ENCODE results near the gene RRBP1.
"Not testable (repeated sequence)": the region's sequence is repeated elsewhere in the genome, so short reads cannot be mapped to it uniquely, and the experiment has no call there.

RRBP1 gene

DNA sequence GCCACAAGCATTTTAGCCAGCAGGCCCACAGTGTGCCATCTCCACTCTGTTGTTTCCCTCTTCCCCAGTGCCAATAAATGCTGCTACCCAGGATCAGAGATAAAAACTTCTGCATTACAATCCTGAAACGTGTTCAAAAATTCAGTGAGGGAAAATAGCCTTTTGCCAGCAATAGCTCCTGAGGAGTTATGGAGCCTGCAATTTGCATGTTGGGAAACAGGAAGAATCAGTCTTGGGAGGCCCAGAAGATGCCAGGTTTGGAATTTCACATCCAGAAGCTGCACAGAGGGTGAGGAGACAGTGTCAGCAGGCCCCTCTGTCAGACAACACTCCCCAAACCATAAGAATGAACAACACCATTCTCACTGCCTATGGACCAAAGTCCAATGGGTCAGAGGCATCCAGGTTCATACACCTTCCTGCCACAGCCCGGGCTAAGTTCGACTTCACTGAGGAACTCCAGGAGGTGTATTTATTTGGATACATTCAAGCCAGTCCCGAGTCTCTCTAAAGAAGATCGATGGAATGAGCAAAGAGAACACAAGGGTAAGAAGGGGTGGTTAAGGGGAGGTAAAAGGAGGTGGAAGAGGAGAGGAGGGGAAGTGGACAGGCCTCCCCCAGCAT is 20.8 kb downstream of the RRBP1 start:
- DNase-seq (ENCODE audit: low read depth), result no peak

DNA sequence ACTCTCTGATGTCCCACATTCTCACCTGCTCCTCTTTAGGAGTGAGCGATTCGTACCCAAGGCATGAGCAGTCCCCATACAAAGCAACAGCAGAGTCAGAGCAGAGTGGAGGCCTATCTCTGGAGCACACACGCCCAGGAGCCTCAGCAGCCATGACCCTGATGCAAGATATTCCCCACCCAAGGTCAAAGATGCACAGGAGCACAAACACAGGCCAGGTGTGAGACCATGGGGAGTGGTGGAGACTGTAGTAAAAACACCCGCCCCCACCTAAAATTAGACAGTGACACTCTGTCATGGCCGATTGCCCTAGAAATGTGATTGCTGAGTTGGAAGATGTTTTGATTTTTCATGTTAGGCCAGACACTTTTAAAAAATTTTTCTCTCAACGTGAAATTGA is 21.4 kb downstream of the RRBP1 start:
- no peak for DNase-seq (ENCODE audit: low read depth)

DNA sequence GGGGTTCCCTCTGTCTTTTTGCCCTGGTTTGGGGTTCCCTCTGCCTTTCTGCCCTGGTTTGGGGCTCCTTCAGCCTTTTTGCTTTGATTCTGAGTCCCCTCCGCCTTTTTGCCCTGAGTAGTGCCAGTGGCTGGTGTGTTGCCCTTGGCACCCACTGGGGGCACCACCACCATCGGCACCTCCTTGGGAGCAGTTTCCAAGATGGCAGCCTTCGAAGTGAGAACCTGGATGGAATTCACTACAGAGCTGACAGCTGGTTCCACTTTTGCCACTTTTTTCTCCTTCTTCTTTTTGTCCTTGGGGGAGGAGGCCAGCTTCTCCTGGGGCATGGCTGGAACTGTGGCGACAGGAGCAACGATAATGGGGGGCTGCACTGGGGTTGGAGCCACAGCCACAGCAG is 22.2 kb downstream of the RRBP1 start:
- no peak for DNase-seq (ENCODE audit: low read depth)

DNA sequence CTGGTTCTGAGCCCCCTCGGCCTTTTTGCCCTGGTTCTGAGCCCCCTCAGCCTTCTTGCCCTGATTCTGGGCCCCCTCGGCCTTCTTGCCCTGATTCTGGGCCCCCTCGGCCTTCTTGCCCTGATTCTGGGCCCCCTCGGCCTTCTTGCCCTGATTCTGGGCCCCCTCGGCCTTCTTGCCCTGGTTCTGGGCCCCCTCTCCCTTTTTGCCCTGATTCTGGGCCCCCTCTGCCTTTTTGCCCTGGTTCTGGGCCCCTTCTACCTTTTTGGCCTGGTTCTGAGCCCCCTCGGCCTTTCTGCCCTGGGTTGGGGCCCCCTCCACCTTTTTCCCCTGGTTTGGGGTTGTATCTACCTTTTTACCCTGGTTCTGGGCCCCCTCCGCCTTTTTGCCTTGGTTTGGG is 22.7 kb downstream of the RRBP1 start:
- DNase-seq (ENCODE audit: low read depth), result not testable (repeated sequence)

DNA sequence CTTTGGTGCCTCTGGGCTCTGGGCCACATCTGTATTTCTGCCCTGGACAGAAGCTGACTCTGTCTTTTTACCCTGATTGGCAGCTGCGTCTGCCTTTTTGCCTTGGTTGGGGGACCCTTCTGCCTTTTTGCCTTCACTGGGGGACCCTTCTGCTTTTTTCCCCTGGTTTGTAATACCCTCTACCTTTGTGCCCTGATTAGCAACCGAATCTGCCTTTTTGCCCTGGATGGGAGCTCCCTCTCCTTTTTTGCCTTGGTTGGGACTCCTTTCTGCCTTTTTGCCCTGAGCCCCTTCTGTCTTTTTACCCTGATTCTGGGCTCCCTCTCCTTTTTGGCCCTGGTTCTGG is 23.4 kb downstream of the RRBP1 start:
- DNase-seq (ENCODE audit: low read depth), result no peak

DNA sequence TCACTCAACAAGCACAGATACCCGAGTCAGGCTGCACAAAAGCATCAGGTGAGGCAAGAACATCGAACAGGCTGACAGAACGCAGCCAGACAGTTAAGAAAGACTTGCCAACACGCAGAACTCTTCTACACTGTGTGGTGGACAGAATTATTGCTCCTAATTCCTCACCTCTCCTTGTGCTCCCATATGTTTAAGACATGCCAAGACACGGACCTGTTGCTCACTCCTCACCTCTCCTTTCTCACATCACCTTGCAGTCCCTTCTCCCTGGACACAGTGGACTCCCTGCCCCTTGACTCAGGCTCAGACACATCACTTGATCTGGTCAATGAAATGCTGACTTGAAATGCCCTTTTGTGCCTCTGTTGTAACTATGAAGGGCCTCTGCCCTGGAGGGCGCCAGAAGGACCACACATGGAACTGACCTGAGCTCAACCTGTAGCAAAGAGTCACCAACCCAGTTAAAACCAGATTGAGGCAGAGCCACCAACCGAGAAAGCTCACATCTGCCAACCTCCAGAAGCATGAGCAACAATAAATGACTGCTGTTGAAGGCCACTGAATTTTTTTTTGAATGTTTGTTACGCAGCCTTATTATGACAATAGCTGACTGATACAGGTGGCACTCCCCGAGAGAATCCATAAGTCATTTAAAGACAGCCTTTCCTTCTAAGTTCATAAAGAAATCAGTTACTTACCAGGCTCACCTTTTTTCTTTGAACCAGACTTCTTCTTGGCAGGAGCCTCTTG is 24.0 kb downstream of the RRBP1 start:
- DNase-seq (ENCODE audit: low read depth), result no peak

DNA sequence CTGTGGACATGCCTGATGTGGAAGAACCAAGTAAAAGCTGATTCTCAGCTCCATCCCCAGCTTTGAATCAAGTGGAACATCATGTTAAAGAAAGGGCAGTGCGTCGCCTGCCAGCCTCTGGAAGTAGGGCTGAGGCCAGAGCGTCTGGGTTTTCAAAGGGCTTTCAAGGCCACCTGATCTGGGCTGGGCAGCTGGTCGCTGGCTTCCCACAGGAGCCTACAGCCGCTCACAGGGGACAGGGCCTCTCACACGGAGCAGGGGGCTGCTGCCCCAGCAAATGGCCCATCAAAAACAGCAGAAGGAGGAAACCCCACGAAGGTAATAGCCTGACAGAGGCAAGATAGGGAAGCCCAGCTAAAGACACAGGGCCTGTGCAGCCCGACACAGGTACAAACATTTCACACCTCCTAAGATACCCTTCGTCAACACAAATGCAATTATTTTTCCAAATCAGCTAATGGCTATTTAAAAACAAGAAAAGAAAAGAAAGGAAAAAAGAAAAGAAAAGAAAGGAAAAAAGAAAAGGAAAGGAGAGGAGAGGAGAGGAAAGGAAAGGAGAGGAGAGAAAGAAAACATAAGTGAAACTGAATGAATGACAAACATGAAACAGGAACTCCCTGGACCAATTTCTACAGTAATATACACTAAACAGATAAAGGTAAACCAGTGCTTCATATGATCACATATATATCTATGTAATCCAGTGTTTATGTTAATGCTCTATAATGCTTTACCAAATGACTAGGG is 24.8 kb downstream of the RRBP1 start:
- no peak for DNase-seq (ENCODE audit: low read depth)

DNA sequence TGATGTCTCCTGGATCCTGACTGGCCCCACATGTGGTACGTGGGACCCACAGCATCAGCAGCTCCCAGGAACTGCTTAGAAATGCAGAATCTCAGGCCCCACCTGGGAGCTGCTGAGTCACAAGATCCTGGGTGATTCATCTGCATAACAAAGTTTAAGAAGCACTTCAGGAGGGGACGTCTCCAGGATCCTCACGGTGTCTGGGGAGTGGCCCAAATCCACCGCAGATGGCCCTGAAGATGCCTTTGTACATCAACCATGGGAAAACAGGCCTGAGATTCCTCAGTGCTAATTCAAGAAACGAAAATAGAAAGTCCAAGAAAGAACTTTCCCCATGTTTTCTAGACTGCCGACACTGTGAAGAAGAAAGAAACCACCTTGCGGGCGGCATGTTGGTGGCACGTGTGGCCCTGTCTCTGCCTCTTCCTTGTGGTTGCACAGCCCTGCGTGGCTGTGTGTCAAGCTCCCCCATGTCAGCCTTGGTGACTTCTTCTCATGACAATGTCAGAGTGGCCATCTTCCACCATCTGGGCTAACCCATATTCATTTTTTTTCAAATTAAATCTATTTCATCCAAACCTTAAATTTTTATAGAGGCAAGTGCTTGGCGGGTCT is 26.1 kb downstream of the RRBP1 start:
- no peak for DNase-seq (ENCODE audit: low read depth)

DNA sequence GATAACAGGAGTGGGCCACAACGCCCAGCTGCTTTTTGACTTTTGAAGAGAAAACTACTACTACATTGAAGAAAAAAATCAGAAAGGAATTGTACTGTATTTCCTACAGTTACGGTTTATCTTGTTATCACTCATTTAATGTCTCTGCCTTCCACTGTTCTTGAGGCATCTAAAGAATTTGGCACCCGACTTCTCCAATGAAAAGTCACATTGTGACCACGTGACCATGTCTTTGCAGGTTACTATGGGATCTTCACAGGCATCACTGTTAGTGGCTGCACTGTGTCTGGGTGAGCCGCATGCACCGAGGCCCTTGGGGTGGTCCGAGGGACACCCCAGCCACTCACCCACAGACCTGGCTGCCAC is 26.8 kb downstream of the RRBP1 start:
- DNase-seq (ENCODE audit: low read depth), result no peak

DNA sequence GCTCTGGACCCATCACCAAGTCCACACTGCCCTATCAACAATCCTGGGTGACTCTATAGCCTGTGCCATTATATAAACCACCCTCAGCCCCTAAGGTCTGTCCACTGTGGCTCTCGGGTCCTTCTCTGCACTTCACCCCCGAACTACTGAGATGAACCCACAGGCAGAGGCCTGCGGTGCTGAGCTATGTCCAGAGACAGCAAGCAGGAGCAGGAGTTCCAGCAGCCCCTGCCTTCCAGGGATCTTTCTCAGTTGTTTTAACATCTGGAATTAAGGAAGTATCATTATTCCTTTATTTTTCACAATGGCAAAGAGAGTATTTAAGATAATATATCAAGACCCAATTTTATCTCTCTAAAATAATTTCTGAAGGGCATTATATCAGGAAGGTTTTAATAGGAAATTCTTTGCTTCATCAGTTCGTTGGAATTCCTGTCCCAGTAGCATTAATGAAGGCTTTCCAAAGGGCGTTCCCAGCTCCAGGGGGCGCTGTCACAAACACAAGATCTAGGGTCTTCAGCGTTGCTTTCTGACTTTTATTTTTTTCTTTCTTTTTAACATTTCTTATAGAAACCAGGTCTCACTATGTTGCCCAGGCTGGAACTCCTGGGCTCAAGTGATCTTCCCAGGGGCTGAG is 27.3 kb downstream of the RRBP1 start:
- DNase-seq (ENCODE audit: low read depth), result no peak

DNA sequence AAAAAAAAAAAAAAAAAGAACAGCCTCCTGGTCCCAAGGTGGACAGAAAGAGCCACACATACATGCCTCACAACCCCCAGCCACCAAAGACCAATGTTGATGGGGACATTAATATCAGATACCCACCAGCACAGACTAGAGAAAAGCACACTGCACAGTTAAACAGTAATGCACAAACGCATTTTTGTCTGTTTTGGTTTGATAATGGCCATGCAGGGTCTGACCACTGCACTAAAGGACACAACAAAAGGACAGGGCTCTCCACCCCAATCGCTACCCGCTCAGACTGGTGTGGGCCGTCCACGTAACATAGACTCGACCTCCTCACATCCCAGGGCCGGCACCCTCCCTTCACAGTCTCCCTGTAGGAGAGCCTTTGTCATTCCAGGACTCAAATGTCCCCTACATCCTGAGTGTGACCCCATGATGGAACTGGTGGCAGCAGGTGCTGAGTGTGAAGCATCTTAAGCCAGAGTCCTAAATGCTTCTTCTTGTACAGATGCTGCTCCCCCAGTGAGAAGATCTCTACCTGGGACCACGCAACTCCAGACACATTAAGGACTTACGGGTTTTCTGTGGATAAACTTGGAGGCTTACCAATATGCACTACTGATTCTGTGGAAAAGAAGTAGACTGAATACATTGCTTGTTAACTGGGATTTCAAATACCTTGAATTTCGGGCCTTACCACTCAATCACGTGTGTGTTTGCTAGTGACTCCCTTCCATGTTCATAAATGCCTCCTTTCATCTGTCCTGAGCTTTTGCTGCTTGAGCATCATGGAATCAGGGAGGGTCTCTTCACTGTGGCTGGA is 28.0 kb downstream of the RRBP1 start:
- DNase-seq (ENCODE audit: low read depth), result no peak

DNA sequence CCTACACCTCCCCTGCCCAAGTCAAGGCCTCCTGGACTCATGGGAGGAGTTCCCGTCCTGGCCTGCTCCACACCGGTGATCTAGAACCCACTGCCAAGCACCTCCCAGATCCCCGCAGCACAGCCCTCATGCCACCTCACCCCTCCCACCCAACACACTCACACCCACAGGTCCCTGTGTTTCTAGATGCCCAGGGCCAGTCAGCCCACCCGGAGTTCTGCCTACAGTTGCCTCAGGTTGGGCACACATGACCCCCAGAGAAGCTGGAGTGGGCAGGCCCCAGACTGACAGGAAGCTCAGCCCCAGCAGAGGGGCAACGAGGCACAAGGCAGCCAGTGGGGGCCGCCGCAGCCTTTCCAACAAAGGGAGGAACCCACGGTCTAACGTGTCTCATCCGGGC is 29.6 kb downstream of the RRBP1 start:
- DNase-seq (ENCODE audit: low read depth), result no peak

DNA sequence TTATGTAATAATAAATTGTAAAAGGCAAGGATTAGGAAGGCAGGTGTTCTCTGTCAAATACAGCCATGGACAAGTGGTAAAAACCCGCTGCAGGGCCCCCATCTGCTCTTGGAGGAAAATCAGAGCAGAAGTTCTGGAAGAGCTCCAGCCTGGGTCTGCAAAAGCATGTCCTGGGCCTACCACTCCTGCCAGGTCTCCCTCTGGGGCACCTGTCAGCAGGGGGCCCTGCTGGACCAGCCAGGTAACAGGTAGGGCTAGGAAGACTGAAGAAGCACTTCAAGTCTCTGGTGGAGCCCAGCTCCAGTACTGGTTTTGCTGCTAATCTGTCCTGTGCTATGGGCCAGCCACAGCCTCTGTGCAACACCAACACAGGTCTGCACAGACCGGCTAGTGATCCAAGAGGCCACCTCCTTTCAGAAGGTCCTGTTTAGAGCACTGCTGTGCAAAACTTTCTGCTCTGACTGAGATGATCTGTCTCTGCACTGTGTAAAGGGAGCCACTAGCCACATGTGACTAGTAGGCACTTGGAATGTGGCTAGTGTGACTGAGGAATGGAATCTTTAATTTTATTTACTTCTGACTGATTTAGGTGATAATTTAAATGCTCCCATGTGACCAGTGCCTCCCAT is 30.2 kb downstream of the RRBP1 start:
- DNase-seq (ENCODE audit: low read depth), result no peak

DNA sequence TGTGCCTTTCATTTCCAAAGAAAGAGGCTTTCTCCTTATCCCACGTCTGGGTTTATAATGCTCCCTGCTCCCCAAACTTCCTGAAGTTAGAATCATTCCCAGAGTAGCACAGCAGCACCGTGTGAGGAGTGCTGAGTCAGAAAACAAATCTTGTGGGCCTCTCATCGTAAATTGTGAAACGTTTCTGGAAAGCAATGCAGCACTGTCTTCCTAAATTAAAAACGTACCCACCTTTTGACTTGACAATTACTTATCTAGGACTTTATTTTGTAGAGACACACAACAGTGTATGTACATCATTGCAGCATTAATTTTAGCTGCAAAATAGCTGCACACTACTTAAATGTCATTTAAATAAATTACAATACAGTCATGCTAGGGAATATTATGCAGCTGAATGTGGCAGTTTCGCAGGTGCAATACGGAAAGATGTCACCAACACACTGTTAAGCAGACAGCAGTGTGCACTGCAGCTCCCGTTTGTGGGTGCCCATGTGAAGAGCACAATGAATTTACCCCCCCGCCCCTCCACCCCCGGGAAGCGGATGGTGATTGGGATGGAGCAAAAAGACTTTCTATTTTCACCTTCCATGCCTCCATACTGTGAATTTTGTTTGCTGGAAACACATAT is 30.8 kb downstream of the RRBP1 start:
- DNase-seq (ENCODE audit: low read depth), result no peak

DNA sequence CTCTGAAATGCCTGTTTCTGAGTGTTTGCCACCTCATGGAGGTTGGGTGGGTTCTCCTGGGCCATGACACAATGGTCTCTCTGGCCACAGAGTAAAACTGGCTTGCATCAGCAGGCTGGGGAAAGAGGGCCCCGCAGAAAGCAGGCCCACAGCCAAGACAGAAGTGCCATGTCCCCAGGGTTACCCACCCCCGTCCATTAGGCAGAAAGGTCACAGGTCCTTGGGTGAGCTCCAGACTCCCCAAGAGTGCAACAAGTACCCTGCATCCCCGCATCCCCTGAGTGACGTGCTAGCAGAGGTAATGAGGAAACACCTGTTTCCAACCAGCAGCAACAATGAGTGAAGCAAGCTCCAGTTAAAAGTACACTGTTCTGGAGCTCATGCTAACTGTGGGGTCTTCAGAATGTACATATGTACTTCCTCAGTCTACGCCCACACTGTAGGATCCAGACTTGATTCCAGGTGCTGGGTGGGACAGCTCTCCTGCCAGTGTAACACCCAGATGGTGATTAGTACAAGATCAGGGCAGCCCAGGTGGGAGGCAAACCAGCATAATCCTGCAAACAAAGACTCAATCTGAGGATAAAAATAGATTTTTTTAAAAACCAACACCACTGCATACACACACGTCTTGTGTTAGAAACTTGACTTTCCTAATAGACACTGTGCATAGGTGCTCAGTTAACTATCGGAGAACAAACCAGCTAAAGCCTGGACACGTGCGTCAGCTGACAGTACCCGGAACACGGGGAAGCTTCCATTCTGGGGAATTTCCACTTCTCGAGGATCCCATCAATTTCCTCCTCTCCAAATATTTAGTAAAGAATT is 31.5 kb downstream of the RRBP1 start:
- DNase-seq (ENCODE audit: low read depth), result no peak

DNA sequence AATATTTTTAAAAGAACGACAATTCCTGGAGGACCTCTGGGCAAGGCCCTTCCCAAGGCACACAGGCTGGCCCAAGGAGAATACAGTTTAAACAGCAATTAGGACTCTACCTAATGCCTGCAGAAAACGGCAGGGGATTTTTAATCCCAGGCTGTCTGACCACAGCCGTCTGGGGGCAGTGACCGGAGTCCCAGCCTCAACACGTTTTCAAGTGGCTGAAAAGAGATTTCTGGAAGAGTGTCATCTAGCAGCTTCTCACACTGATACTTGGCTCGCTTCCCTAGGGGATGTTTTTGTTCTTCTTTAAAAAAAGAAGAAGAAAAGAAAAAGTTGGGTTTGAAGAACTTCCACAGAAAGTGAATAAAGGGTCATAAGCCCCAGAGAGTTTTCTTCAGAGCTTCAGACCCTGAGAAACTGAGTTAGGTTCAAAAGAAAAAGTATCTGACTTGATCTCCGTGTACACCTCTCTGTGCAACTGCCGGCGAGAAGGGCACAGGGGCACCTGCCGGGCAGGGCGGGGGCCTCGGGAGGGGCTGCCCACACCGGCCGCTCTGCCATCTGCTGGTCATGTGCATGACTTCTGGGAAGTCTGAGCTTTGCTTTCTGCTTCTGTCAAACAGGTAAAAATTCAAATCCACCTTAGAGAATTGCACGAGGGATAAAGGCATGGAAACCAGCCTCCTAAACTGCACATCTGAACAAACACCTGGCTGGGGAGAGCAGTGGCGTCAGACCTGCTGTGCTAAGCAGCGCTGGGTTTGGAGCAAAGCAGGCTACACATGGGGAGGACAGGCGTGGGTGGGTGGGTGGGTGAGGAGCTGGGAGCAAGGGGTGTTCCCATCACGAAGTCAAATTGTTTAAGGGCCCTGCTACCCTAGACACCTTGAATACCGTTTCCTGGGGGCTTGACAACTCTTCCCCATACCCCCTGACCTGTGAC is 33.0 kb downstream of the RRBP1 start:
- no peak for DNase-seq (ENCODE audit: low read depth)

DNA sequence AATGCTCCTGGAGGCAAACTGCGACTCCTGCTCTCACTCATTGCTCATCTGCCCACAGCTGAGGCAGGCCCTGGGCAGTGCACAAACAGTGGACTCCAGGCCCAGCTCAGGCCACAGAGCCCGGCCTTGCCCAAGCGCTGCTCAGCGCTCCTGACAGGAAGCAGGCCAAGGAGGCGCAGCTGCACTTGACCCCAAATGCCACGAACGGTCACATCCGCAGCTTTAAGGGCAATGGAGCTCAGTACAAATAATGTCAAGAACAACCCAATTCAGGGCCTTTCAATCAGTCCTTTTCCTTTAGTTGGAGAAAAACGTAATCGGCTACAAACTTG is 33.8 kb downstream of the RRBP1 start:
- DNase-seq (ENCODE audit: low read depth), result no peak

DNA sequence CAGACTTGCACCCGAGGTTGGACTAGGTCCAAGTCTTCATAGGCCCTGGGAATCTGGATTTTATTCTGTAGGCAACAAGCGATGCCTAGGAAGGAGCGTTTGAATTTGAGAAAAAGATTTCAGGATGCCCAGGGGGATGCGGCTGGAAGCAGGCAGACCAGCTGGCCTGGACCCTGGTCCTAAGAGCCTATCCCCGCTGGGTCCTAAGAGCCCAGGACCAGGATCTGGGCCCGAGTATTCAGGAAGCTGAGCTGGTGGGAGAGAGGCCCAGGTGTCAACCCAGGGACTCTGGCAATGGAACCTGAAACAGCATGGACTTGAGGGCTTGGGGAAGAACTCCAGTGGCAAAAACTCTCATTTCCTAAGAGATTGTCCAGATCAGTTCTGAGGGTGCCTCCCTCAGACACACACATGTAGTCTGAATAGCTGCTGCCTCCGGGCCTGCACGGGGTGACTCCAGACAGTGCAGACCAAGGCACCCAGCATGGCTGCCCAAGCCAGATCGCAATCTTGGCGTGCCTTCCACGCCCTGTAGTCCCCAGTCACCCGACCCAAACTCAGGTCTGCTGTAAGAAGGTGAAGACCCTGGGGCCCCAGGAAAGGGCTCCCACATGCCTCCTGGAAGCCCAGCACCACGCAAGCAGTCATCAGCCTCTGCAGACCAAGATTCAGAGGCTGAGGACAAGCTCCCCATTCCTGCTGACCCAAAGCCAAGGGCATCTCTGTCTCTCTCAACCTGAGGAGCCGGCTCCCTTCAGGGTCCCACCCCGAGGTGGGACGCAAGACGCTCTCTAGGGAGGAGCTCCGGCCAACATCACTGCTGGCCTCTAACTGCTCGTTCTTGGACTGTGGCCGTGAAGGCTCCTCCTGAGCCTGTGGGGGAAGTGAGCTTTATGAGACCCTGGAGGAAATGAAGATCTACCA is 34.4 kb downstream of the RRBP1 start:
- no peak for DNase-seq (ENCODE audit: low read depth)

Measured in stimulated activated CD8-positive, alpha-beta memory T cell treated with anti-CD3 and anti-CD28 coated beads, Interleukin-15, amount 100 ng/mL, for 24 hours (primary cell).